Sigmoid colon (tissue), 3 donors: ENCODE data around the gene AVP.

ENCODE experiments used
- CTCF ChIP-seq, 4 experiments: fragments of 450-650 bp in 3 of 4; fragments of 200-600 bp in 1 of 4; IDR thresholded peaks; one replicate each; pipeline ENCODE4 v1.5.1; 2016 to 2019; ENCODE audit warnings: antibody characterized with exemption in 4 of 4, mild to moderate bottlenecking in 3 of 4, moderate library complexity in 2 of 4
- POLR2A ChIP-seq, 2 donors: fragments of 450-650 bp; IDR thresholded peaks; one replicate each; pipeline ENCODE4 v1.6.1; 2016; ENCODE audit warnings: antibody characterized with exemption in 2 of 2, mild to moderate bottlenecking in 2 of 2, moderate library complexity in 2 of 2

GRCh38 chr20:3070725-3071124, 13.8 kb downstream of the AVP start:
- TF ChIP-seq CTCF (IDR thresholded peaks at IDR 0.05) (no peak), POLR2A (IDR thresholded peaks at IDR 0.05) (no peak)
